ENCODE data around the gene KCNQ1.

DNA sequence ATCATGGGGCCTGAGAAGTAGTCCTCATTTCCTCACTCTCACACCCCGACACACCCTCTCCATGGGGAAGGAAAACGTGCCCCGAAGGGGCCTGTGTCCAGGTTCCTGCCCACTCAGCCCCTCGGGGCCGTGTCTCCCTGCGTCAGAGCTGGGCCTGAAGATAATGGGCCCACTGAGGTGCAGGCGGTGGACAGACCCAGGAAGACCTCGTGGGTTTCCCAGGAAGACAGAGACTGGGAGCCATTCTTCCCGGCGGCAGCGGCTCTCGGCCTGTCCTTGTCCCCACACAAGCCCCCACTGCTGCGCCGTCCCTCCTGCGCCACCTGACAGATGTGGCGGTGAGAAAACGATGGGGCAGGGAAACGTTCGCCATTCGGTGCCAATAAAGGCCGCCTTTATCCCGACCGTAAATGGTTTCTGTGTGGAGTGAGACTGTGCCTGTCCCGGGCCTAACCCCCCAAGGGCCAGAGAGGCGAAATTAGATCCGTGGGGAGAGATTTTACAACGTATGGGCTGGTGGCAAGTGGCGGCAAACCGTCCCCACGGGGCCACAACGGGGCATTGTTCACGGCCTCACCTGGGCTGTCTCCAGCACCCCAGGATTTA is 351.8 kb downstream of the KCNQ1 start:
- TF ChIP-seq, protein P1, sequence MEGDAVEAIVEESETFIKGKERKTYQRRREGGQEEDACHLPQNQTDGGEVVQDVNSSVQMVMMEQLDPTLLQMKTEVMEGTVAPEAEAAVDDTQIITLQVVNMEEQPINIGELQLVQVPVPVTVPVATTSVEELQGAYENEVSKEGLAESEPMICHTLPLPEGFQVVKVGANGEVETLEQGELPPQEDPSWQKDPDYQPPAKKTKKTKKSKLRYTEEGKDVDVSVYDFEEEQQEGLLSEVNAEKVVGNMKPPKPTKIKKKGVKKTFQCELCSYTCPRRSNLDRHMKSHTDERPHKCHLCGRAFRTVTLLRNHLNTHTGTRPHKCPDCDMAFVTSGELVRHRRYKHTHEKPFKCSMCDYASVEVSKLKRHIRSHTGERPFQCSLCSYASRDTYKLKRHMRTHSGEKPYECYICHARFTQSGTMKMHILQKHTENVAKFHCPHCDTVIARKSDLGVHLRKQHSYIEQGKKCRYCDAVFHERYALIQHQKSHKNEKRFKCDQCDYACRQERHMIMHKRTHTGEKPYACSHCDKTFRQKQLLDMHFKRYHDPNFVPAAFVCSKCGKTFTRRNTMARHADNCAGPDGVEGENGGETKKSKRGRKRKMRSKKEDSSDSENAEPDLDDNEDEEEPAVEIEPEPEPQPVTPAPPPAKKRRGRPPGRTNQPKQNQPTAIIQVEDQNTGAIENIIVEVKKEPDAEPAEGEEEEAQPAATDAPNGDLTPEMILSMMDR (IDR thresholded peaks at IDR 0.05): no peak
- no peak for TF ChIP-seq POLR2A (IDR thresholded peaks at IDR 0.05)

Data from lower leg skin (tissue), 3 donors.